GM12865 (cell line): ENCODE measurements around the gene SETD3.

Experiments
- DNase-seq: peaks from one replicate; pipeline ENCODE4 v3.0.0; 2010; ENCODE audit warnings: low read depth
- H3K4me3 ChIP-seq: 2 replicates; pipeline ENCODE4 v1.5.1; 2011; ENCODE audit warnings: mild to moderate bottlenecking, low read depth, low read length, control low read depth
- TF ChIP-seq, protein P1 (sequence below): IDR thresholded peaks from 2 replicates; pipeline ENCODE4 v1.5.1; 2011; ENCODE audit warnings: low read length, control low read depth, low read depth, inconsistent platforms; ENCODE audit not compliant: insufficient read depth; ENCODE audit errors: missing control alignments

The SETD3 gene

GRCh38 chr14:99516156-99516870 is 35.7 kb upstream of the SETD3 start:
- no peak for DNase-seq
- TF ChIP-seq, protein P1, sequence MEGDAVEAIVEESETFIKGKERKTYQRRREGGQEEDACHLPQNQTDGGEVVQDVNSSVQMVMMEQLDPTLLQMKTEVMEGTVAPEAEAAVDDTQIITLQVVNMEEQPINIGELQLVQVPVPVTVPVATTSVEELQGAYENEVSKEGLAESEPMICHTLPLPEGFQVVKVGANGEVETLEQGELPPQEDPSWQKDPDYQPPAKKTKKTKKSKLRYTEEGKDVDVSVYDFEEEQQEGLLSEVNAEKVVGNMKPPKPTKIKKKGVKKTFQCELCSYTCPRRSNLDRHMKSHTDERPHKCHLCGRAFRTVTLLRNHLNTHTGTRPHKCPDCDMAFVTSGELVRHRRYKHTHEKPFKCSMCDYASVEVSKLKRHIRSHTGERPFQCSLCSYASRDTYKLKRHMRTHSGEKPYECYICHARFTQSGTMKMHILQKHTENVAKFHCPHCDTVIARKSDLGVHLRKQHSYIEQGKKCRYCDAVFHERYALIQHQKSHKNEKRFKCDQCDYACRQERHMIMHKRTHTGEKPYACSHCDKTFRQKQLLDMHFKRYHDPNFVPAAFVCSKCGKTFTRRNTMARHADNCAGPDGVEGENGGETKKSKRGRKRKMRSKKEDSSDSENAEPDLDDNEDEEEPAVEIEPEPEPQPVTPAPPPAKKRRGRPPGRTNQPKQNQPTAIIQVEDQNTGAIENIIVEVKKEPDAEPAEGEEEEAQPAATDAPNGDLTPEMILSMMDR, result no peak
- no peak overlapping the region for H3K4me3 ChIP-seq

DNA sequence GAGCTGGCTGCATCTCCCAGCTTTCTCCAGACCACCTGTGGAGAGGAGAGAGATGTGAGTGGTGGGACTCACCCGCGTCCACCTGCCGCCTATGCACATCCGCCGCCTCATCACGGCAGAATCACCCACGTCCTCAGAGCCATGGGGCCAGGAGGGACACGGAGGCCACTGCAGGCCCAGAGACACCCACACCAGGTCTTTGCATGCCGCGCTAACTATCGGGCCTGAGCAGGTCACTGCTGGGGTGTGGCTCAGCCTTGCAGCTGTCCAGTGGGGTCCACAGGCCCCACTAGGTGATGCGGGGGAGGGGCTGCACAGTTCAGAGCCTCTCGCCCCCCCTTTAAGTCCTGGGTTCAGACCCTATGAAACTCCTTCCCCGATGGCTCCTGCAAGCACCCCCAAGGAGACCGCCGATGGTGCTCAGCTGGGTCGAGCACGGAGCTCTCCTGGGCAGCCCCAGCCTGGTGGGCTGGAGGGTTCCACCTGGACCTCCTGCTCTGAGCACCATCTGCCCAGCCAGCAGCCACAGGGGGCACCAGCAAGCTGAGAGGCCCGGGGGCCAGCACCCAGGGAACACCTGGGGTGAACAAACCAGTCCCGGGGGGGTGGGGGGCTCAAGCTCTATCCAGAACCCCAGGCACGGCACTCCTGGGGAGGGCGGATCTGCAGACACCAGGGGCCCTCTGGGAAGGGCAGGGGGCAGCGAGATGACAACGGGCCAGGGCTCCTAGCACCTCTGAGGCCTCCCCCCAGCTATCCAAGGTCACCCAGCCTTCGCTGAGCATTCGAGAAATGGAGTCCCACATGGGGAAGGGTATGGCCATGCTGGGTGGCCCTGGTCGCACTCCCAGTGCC is 34.9 kb upstream of the SETD3 start:
- no peak for DNase-seq
- H3K4me3 ChIP-seq, result no peak overlapping the region
- TF ChIP-seq, protein P1, result no peak

DNA sequence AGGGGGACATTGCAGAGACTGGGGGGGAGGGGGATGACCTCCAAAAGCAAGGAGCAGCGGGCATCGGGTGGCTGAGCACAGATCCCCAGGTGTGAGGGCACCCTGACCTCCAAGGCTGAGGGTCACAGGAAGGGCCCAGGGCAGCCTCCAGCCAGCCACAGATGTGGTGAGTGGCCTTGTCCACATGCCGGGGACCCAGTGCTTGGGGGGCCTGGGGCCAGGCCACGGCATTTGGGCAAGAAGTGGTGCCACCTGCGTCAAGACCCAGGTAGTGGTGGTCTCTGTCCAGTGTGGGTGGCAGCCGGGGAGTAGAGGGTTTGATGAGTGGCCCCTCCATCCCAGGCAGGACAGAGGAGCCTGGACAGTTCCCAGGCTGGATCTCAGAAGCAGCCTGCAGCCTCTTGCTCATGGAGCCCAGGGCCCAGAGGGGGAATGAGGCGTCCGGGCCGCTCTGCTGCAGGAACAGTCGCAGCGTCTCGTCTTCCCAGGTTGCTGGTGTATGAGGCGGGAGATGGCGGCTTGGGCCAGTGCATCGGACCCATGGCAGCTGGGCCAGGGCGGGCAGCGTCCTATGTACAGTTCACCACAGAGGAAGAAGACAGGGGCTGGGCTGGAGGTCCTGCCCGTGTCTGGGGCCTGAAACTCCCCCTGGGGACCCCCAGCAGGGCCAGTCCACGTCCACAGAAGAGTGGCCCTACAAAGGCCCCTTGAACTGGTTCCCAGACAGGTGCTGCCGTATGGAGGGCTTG is 34.1 kb upstream of the SETD3 start:
- TF ChIP-seq, protein P1, result no peak
- no peak for DNase-seq
- H3K4me3 ChIP-seq, result no peak overlapping the region

DNA sequence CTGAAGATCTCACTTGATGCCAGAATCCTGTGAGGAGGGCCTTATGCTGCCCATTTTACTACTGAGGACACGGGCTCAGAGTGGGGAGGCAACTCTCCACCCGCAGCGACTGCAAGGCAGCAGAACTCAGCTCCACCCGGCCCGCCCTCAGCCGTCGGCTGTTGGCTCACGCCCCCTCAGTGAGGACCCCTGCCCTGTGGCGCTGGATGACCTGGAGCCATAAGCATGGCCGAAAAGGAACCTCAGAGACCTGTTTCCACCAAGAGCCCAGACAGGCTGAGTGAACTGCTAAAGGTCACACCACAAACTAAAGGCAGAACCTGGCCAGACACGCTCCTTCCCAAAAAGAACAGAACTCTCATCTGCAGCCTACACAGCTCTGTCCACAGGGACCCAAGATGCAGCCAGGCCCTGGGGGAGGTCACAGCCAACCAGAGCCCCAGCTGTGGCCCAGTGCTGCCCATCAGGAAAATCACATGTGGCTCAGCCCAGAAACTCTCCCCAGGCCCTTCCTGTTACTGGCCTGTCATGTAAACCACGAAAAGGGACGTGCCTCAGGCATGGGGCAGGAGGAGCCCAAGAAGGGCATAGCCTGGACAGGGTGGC is 33.4 kb upstream of the SETD3 start:
- TF ChIP-seq, protein P1, result no peak
- H3K4me3 ChIP-seq, result no peak overlapping the region
- no peak for DNase-seq

- TF ChIP-seq, protein P1, result no peak
- DNase-seq, result no peak
- no peak overlapping the region for H3K4me3 ChIP-seq
Observed at GRCh38 chr14:99513183-99513694, 32.6 kb upstream of the SETD3 start.

DNA sequence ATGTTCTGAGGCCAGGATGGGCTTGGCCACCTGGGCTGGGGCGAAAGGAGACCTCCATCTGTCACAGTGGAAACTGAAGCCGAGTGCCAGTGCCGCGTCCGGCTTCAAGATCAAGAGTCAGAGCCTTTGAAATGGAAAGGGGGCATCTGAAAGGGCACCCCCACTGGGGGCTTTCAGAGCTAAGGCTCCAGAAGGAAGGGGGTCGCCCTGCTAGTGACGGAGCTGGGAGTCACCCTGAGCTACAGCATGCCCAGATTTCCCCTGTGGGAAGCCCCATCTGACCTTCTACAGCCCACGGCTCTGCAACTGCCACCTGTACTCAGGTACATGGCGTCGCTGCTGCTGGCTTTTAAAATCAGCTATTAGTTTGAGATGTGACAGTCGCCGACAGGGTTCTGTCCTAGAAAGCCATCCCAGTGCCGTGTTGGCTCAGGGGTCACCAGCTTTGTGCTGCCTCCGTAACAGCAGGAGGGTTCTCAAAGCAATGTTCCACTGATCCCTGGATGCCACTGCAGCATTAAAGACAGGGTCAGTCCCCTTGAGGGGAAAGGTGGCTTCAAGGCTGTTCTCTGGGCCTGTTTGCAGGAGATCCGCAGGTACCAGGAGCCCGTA is 32.0 kb upstream of the SETD3 start:
- no peak for DNase-seq
- no peak overlapping the region for H3K4me3 ChIP-seq
- TF ChIP-seq, protein P1, result no peak
